K562 (cell line): ENCODE results near the gene ARRB2. TPM values are rescaled to one million over a fixed set of nuclear protein-coding genes. Genes with fewer than 3 reads are reported as not detected.
A peak's percentile ranks its signal among the peaks of the same experiment; 100 is the strongest.

Experiments
- ATAC-seq: fragments of 200-7000 bp; cut with Tn5 transposase; 3 replicates; pipeline ENCODE4 v1.9.1; 2020; ENCODE audit warnings: moderate library complexity
- BruUV-seq: library from RNA; stranded (reverse); fragments of 400-500 nt; replicated peaks from 2 replicates; lab custom pipeline; 2021; lab: Mats Ljungman, UMichigan
- CTCF ChIA-PET: fragments of 300-600 bp; formaldehyde crosslinking; extraction: SDS; loops from one replicate; lab custom pipeline; 2021; ENCODE audit warnings: low intra/inter-chr PET ratio; lab: Yijun Ruan, JAX
- POLR2A ChIA-PET: fragments of 300-600, 350-650 bp; sonication (Branson Sonifier 250); formaldehyde crosslinking; extraction: SDS; loops from one replicate; lab custom pipeline; 2021; ENCODE audit warnings: antibody characterized with exemption, inconsistent platforms; lab: Yijun Ruan, JAX
- DNase-seq, 4 experiments: peaks; one replicate each; pipeline versions ENCODE4 v3.0.0 to v3.0.0-alpha.2; 2011 to 2018; ENCODE audit warnings: low spot score in 3 of 4, mixed read lengths in 3 of 4; ENCODE audit errors: extremely low read depth in 1 of 4
- FAIRE-seq: peaks from 2 replicates; lab custom pipeline; 2011; peaks lifted over from hg19 to GRCh38; lab: Jason Lieb, UNC
- H2AFZ ChIP-seq: 2 replicates; pipeline ENCODE4 v1.6.0; 2011; ENCODE audit warnings: low read depth, low read length, control low read depth, inconsistent platforms
- H3K27ac ChIP-seq: fragments of 200-600 bp; 3 replicates; pipeline ENCODE4 v1.8.0; 2011; ENCODE audit warnings: low read depth, mild to moderate bottlenecking, control low read depth, inconsistent platforms, low read length, moderate library complexity, mixed read lengths; ENCODE audit errors: extremely low read depth
- H3K27me3 ChIP-seq, 2 experiments: fragments of 300-600 bp in 1 of 2; 2 replicates in 1 of 2; 3 replicates in 1 of 2; pipeline versions ENCODE4 v1.6.0 to v1.8.0; 2011; ENCODE audit warnings: inconsistent platforms in 2 of 2, low read length in 2 of 2, mild to moderate bottlenecking in 1 of 2, mixed read lengths in 1 of 2, moderate library complexity in 1 of 2; ENCODE audit not compliant: control insufficient read depth in 2 of 2, insufficient read depth in 2 of 2
- H3K36me3 ChIP-seq: fragments of 300-600 bp; 3 replicates; pipeline ENCODE4 v1.8.0; 2011; ENCODE audit warnings: mild to moderate bottlenecking, low read length, inconsistent platforms; ENCODE audit not compliant: control insufficient read depth, insufficient read depth
- H3K4me1 ChIP-seq, 2 experiments: fragments of 200-600 bp in 1 of 2; replicated peaks in 1 of 2; 2 replicates in 1 of 2; 3 replicates in 1 of 2; pipeline versions ENCODE4 v1.5.1 to v1.8.0; 2011; ENCODE audit warnings: inconsistent platforms in 2 of 2, low read length in 2 of 2, mild to moderate bottlenecking in 1 of 2, mixed read lengths in 1 of 2, moderate library complexity in 1 of 2; ENCODE audit not compliant: control insufficient read depth in 2 of 2, insufficient read depth in 2 of 2
- H3K4me2 ChIP-seq: 2 replicates; pipeline ENCODE4 v1.6.1; 2011; ENCODE audit warnings: low read length, control low read depth, inconsistent platforms, mixed read lengths; ENCODE audit not compliant: insufficient read depth
- H3K4me3 ChIP-seq: fragments of 200-600 bp; sonication (generic), shearing (Covaris generic); 2 replicates; pipeline ENCODE4 v1.5.1; 2016; ENCODE audit warnings: control low read depth, inconsistent platforms
- H3K79me2 ChIP-seq: fragments of 200-600 bp; 3 replicates; pipeline ENCODE4 v1.8.0; 2011; ENCODE audit warnings: low read length, inconsistent platforms; ENCODE audit not compliant: control insufficient read depth, insufficient read depth
- H3K9ac ChIP-seq, 2 experiments: 2 replicates each; pipeline versions ENCODE4 v1.6.0 to v1.6.1; 2011; ENCODE audit warnings: low read depth in 2 of 2, low read length in 2 of 2, control low read depth in 1 of 2, inconsistent platforms in 1 of 2, mild to moderate bottlenecking in 1 of 2, mixed read lengths in 1 of 2; ENCODE audit not compliant: insufficient read depth in 1 of 2
- H3K9me1 ChIP-seq: one replicate; pipeline ENCODE4 v1.6.0; 2011; ENCODE audit warnings: inconsistent platforms, mild to moderate bottlenecking, low read length, moderate library complexity; ENCODE audit not compliant: control insufficient read depth, insufficient read depth
- H3K9me3 ChIP-seq: replicated peaks from 2 replicates; pipeline ENCODE4 v1.5.1; 2011; ENCODE audit warnings: low read depth, low read length, inconsistent platforms; ENCODE audit not compliant: control insufficient read depth, insufficient read depth
- H4K20me1 ChIP-seq: replicated peaks from 2 replicates; pipeline ENCODE4 v1.6.1; 2011; ENCODE audit warnings: low read length, inconsistent platforms, mixed read lengths; ENCODE audit not compliant: control insufficient read depth, insufficient read depth
- CBFA2T3 ChIP-seq: fragments of 450-650 bp; IDR thresholded peaks from 2 replicates; pipeline ENCODE4 v1.6.1; 2017
- GTF2E2 ChIP-seq: fragments of 200-800 bp; sonication (Bioruptor generic); IDR thresholded peaks from 2 replicates; pipeline ENCODE4 v1.6.1; 2016; ENCODE audit warnings: missing genetic modification characterization, missing compliant biosample characterization
- LARP7 ChIP-seq: fragments of 450-650 bp; IDR thresholded peaks from 2 replicates; pipeline ENCODE4 v1.6.1; 2016
- MIER1 ChIP-seq: fragments of 450-650 bp; IDR thresholded peaks from 2 replicates; pipeline ENCODE4 v1.6.1; 2016; ENCODE audit warnings: antibody characterized with exemption, mild to moderate bottlenecking, low read depth
- NCOA2 ChIP-seq, 2 experiments: fragments of 450-650 bp; IDR thresholded peaks; 2 replicates each; pipeline ENCODE4 v1.6.1; 2018; ENCODE audit warnings: mild to moderate bottlenecking in 2 of 2, moderate library complexity in 1 of 2; ENCODE audit not compliant: partially characterized antibody in 2 of 2
- POLR2A ChIP-seq: fragments of 450-650 bp; conservative IDR thresholded peaks from 2 replicates; pipeline ENCODE4 v1.6.1; 2016
- PRMT5 ChIP-seq: sonication (generic); formaldehyde crosslinking; IDR thresholded peaks from 2 replicates; pipeline ENCODE4 v1.5.0; 2020; ENCODE audit warnings: missing genetic modification reagents
- STAG1 ChIP-seq: sonication (generic); formaldehyde crosslinking; IDR thresholded peaks from 2 replicates; pipeline ENCODE4 v1.5.0; 2020; ENCODE audit warnings: missing genetic modification reagents, borderline replicate concordance
- SUPT5H ChIP-seq: fragments of 450-650 bp; IDR thresholded peaks from 2 replicates; pipeline ENCODE4 v1.6.1; 2016
- ZNF408 ChIP-seq: fragments of 250-450 bp; sonication (Bioruptor Pico); IDR thresholded peaks from 2 replicates; pipeline ENCODE4 v1.4.0; 2020; ENCODE audit warnings: low read depth, mild to moderate bottlenecking, moderate library complexity
- WGBS: fragments of 100-300 bp; shearing (Covaris generic); methylation state at CpG from one replicate; pipeline ENCODE4 v1.1.6; 2016; ENCODE audit warnings: low coverage, mixed read lengths; ENCODE audit not compliant: insufficient coverage; ENCODE audit errors: missing lambda C conversion rate; 5-methylcytosine and 5-hydroxymethylcytosine counted together
- in situ Hi-C: fragments of 300-500 bp; cut with MboI; formaldehyde crosslinking; loops from 4 replicates; pipeline ENCODE4 v1.15.0; 2018; ENCODE audit warnings: inconsistent platforms, mixed read lengths
- intact Hi-C: fragments of 100-400 bp; cut with micrococcal nuclease; formaldehyde crosslinking; loops from 2 replicates; pipeline ENCODE4 v1.14.2; 2022
- polyA plus RNA-seq, 8 experiments: library from polyadenylated mRNA; depleted of rRNA in 4 of 8; stranded (reverse) in 5 of 8; unstranded in 3 of 8; fragments of >200 nt; fragmentation: Nextera tagmentation in 2 of 8; fragmentation: Illumina TruSeq in 1 of 8; extraction: Ambion mirVana in 2 of 8; extraction: Trizol in 1 of 8; gene quantifications; 2 replicates each; pipeline versions ENCODE4 v1.2.1 to v1.2.3, GENCODE V29; 2011 to 2014; ENCODE audit warnings: inconsistent platforms in 1 of 8, missing spikeins in 1 of 8
- total RNA-seq, 7 experiments: library from RNA; depleted of rRNA in 6 of 7; stranded (reverse); fragments of >200 nt in 6 of 7; fragmentation: Illumina TruSeq in 2 of 7; extraction: Trizol in 2 of 7; gene quantifications; 2 replicates each; pipeline versions ENCODE4 v1.2.1 to v1.2.3, GENCODE V29; 2011 to 2021; ENCODE audit warnings: low replicate concordance in 1 of 7
- TF ChIP-seq, protein P1 (sequence below), 3 experiments: IDR thresholded peaks in 2 of 3; conservative IDR thresholded peaks in 1 of 3; 2 replicates each; pipeline ENCODE4 v1.5.1; 2011 to 2012; ENCODE audit warnings: low read length in 3 of 3, mild to moderate bottlenecking in 3 of 3, control low read depth in 2 of 3, improper control_type of control experiment in 1 of 3, inconsistent platforms in 1 of 3, low read depth in 1 of 3, mixed read lengths in 1 of 3, moderate library complexity in 1 of 3; ENCODE audit not compliant: insufficient read depth in 2 of 3
- TF ChIP-seq, protein P2 (sequence below): IDR thresholded peaks from 2 replicates; pipeline ENCODE4 v1.6.1; 2011; ENCODE audit warnings: borderline replicate concordance, low read depth, mild to moderate bottlenecking, moderate library complexity, low read length; ENCODE audit not compliant: insufficient read depth, poor library complexity, severe bottlenecking

The ARRB2 gene
- total and polyA plus RNA-seq, 9 of the 15 experiments (the other 6 are each of a cell fraction or from before 2014, with no cell fraction given), result 0.79 to 15.3 (median 8.8) TPM

DNA sequence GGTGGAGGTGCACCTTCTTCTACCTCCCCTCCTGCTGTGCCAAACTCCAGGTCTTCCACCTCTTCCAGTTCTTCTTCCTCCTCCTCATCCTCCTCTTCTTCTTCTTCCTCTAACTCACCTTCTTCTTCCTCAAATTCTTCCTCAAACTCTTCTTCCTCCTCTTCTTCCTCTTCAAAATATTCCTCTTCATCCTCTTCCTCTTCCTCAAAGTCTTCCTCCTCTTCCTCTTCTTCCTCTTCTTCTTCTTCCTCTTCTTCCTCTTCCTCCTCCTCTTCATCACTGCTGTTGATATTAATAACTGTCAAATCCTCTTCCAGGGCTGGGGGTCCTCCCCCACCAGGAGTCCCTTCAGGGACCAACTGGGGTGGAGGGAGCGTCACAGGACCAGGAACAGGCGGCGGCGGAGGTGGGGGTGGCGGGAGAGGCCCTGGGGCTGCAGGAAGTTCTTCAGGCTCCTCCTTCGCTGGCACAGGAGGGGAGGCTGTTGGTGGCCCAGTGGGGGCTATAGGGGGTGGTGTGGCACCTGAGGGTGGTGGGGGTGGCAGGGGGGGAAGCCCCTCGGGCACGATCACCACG, 38.3 kb upstream of the ARRB2 start:
- ChIA-PET CTCF (no interaction called here), POLR2A (interaction anchor here (0.6 to 1.1 kb wide), 3 partner anchors 9 to 29 kb away, joined by 3 to 5 read pairs (median 4); no protein-coding TSS in a partner anchor)
- Histone ChIP-seq H3K27me3 (no peaks in the 10 kb centered on the region), H3K9me3 (no peaks in the 10 kb centered on the region), H3K36me3 (peaks cover 61% of the 10 kb centered on the region; the same call in 2 of the 3 replicates), H3K27ac (no peak overlapping the region), H4K20me1 (no peaks in the 10 kb centered on the region), H3K9ac (no peak overlapping the region), H3K79me2 (no peaks in the 10 kb centered on the region), H3K9me1 (no peaks in the 10 kb centered on the region), H3K4me1 (no peaks in the 10 kb centered on the region; a peak in 1 of 5 replicates), H3K4me3 (no peak overlapping the region), H2AFZ (no peak overlapping the region), H3K4me2 (no peak overlapping the region)
- DNase-seq, result no peak
- in situ Hi-C loops (no loop called here), intact Hi-C loops (no loop called here)
- no peak for FAIRE-seq
- no TSS peak for BruUV-seq
- TF ChIP-seq SUPT5H (peak; percentile 49; the same call in 1 of the 2 replicates), ZNF408 (CRISPR knock-in tag) (no peak), POLR2A (0 out of 2 replicates have a peak, but pooled peaks have one; percentile 41), CBFA2T3 (no peak), MIER1 (no peak)
- no peak for ATAC-seq
- no CpG with 5 or more reads among the region's 9 CpGs for WGBS

DNA sequence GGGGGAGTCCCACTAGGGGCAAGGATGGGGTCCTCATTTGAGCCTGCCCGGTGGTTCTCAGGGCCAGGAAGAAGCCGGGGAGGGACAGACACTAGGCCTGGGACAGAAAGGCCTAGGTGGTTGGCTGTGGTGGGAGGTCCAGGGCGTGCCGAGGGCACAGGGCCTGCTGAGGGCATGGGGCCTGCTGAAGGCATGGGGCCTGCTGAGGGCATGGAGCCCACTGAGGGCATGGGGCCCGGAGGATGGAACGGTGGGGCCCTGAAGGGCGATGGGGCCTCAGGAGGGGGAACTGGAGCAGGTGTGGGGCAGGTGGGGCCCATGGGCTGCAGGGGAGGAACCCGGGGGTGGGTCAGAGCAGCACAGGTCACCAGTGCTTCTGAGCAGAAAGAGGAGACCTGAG, 37.7 kb upstream of the ARRB2 start:
- CTCF ChIA-PET, result no interaction called here
- H3K36me3 ChIP-seq, result peaks cover 67% of the 10 kb centered on the region; the same call in 2 of the 3 replicates
- in situ Hi-C loops, result no loop called here
- intact Hi-C loops, result no loop called here
- ATAC-seq (no peak), DNase-seq (no peak), FAIRE-seq (no peak)
- H3K4me3 ChIP-seq, result no peak overlapping the region
- no peak overlapping the region for H3K9ac ChIP-seq
- H3K79me2 ChIP-seq, result no peaks in the 10 kb centered on the region
- 80% methylated on average over 1 of the region's 8 CpGs for whole genome bisulfite sequencing
- H3K9me1 ChIP-seq, result no peaks in the 10 kb centered on the region
- no peak overlapping the region for H2AFZ ChIP-seq
- H3K4me2 ChIP-seq, result no peak overlapping the region
- H3K27ac ChIP-seq, result no peak overlapping the region
- no peaks in the 10 kb centered on the region for H3K9me3 ChIP-seq
- no peaks in the 10 kb centered on the region; a peak in 1 of 5 replicates for H3K4me1 ChIP-seq
- H4K20me1 ChIP-seq, result no peaks in the 10 kb centered on the region
- H3K27me3 ChIP-seq, result no peaks in the 10 kb centered on the region
- POLR2A ChIA-PET, result no interaction called here
- no TSS peak for BruUV-seq
- TF ChIP-seq, protein P1, sequence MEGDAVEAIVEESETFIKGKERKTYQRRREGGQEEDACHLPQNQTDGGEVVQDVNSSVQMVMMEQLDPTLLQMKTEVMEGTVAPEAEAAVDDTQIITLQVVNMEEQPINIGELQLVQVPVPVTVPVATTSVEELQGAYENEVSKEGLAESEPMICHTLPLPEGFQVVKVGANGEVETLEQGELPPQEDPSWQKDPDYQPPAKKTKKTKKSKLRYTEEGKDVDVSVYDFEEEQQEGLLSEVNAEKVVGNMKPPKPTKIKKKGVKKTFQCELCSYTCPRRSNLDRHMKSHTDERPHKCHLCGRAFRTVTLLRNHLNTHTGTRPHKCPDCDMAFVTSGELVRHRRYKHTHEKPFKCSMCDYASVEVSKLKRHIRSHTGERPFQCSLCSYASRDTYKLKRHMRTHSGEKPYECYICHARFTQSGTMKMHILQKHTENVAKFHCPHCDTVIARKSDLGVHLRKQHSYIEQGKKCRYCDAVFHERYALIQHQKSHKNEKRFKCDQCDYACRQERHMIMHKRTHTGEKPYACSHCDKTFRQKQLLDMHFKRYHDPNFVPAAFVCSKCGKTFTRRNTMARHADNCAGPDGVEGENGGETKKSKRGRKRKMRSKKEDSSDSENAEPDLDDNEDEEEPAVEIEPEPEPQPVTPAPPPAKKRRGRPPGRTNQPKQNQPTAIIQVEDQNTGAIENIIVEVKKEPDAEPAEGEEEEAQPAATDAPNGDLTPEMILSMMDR (IDR thresholded peaks at IDR 0.05 in 2 of 3, conservative IDR thresholded peaks at IDR 0.05 in 1 of 3; ENCODE audit: insufficient read depth in 2 of 3, low read depth in 1 of 3, low read length in 3 of 3), result no peak
- TF ChIP-seq, protein P2, sequence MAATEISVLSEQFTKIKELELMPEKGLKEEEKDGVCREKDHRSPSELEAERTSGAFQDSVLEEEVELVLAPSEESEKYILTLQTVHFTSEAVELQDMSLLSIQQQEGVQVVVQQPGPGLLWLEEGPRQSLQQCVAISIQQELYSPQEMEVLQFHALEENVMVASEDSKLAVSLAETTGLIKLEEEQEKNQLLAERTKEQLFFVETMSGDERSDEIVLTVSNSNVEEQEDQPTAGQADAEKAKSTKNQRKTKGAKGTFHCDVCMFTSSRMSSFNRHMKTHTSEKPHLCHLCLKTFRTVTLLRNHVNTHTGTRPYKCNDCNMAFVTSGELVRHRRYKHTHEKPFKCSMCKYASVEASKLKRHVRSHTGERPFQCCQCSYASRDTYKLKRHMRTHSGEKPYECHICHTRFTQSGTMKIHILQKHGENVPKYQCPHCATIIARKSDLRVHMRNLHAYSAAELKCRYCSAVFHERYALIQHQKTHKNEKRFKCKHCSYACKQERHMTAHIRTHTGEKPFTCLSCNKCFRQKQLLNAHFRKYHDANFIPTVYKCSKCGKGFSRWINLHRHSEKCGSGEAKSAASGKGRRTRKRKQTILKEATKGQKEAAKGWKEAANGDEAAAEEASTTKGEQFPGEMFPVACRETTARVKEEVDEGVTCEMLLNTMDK, result no peak
- TF ChIP-seq STAG1 (CRISPR knock-in tag) (no peak), PRMT5 (CRISPR knock-in tag) (no peak), GTF2E2 (tag) (no peak), LARP7 (no peak), NCOA2 (IDR thresholded peaks at IDR 0.05; ENCODE audit: partially characterized antibody in 2 of 2) (no peak)
